A549 (cell line): Measurements from ENCODE around the gene ENAH. TPM values are rescaled to one million over a fixed set of nuclear protein-coding genes. Genes with fewer than 3 reads are reported as not detected.
"Not testable (repeated sequence)": the region's sequence is repeated elsewhere in the genome, so short reads cannot be mapped to it uniquely, and the experiment has no call there.

Source experiments
- ATAC-seq, 2 experiments: fragments of 200-7000 bp in 1 of 2; fragments of >200 bp in 1 of 2; cut with Nextera tagmentation in 1 of 2; cut with Tn5 transposase in 1 of 2; 3 replicates each; pipeline versions ENCODE4 v1.8.0 to v1.9.1; 2018 to 2020; ENCODE audit warnings: mild to moderate bottlenecking in 1 of 2, moderate library complexity in 1 of 2
- CTCF ChIA-PET: fragments of 300-600 bp; sonication (Branson Sonifier 250); formaldehyde crosslinking; extraction: SDS; loops from one replicate; lab custom pipeline; 2021; ENCODE audit warnings: antibody characterized with exemption, inconsistent platforms; lab: Yijun Ruan, JAX
- POLR2A ChIA-PET: fragments of 350-600 bp; formaldehyde crosslinking; extraction: SDS; loops from one replicate; lab custom pipeline; 2021; ENCODE audit warnings: antibody characterized with exemption, inconsistent platforms; lab: Yijun Ruan, JAX
- DNase-seq, 2 experiments: peaks; one replicate each; pipeline versions ENCODE4 v3.0.0 to v3.0.0-alpha.2; 2011 to 2016; ENCODE audit warnings: low read depth in 1 of 2, low spot score in 1 of 2
- FAIRE-seq: peaks from 2 replicates; lab custom pipeline; 2011; peaks lifted over from hg19 to GRCh38; lab: Jason Lieb, UNC
- H3K27ac ChIP-seq, 2 experiments: fragments of >200 bp; sonication (Bioruptor Twin); formaldehyde crosslinking; 3 replicates each; pipeline ENCODE4 v1.5.1; 2016 to 2017
- H3K4me1 ChIP-seq: fragments of >200 bp; sonication (Bioruptor Twin); formaldehyde crosslinking; 3 replicates; pipeline ENCODE4 v1.6.1; 2016
- H3K4me2 ChIP-seq: fragments of >200 bp; sonication (Bioruptor Twin); formaldehyde crosslinking; 3 replicates; pipeline ENCODE4 v1.6.1; 2016
- H3K4me3 ChIP-seq: fragments of >200 bp; sonication (Bioruptor Twin); formaldehyde crosslinking; 3 replicates; pipeline ENCODE4 v1.5.1; 2016
- H3K9me3 ChIP-seq: fragments of >200 bp; sonication (Bioruptor Twin); formaldehyde crosslinking; 3 replicates; pipeline ENCODE4 v1.6.1; 2016
- BHLHE40 ChIP-seq: IDR thresholded peaks from 2 replicates; pipeline ENCODE4 v1.6.1; 2012; ENCODE audit warnings: low read depth, low read length, inconsistent platforms
- CBX2 ChIP-seq: fragments of 200-600 bp; sonication (generic); IDR thresholded peaks from 2 replicates; pipeline ENCODE4 v1.6.1; 2016; ENCODE audit warnings: low read depth, mild to moderate bottlenecking, borderline replicate concordance
- CBX8 ChIP-seq: fragments of 200-600 bp; sonication (generic); IDR thresholded peaks from 2 replicates; pipeline ENCODE4 v1.6.1; 2016
- EHF ChIP-seq: fragments of 250-450 bp; sonication (Bioruptor Pico); IDR thresholded peaks from 2 replicates; pipeline ENCODE4 v1.5.0; 2020; ENCODE audit warnings: mild to moderate bottlenecking
- FOSL2 ChIP-seq, 2 experiments: fragments of 450-650 bp in 1 of 2; fragments of >200 bp in 1 of 2; sonication (Bioruptor Twin) in 1 of 2; formaldehyde crosslinking; IDR thresholded peaks; 2 replicates each; pipeline versions ENCODE4 v1.5.0 to v1.6.1; 2016 to 2020; ENCODE audit warnings: mild to moderate bottlenecking in 1 of 2, moderate library complexity in 1 of 2
- GATA3 ChIP-seq: IDR thresholded peaks from 2 replicates; pipeline ENCODE4 v1.6.1; 2012; ENCODE audit warnings: borderline replicate concordance
- HOXA7 ChIP-seq: fragments of 250-450 bp; sonication (Bioruptor Pico); IDR thresholded peaks from 2 replicates; pipeline ENCODE4 v1.5.0; 2020; ENCODE audit warnings: mild to moderate bottlenecking, moderate library complexity
- HOXB13 ChIP-seq: fragments of 250-450 bp; sonication (Bioruptor Pico); IDR thresholded peaks from 2 replicates; pipeline ENCODE4 v1.5.0; 2020; ENCODE audit warnings: low read depth, mild to moderate bottlenecking, moderate library complexity
- JUN ChIP-seq, 2 experiments: fragments of >200 bp; sonication (Bioruptor Twin); formaldehyde crosslinking; IDR thresholded peaks; 2 replicates in 1 of 2; 3 replicates in 1 of 2; pipeline ENCODE4 v1.6.1; 2016 to 2017
- MAFK ChIP-seq: fragments of 450-650 bp; IDR thresholded peaks from 2 replicates; pipeline ENCODE4 v1.6.1; 2014; ENCODE audit not compliant: partially characterized antibody
- NFE2L2 ChIP-seq: fragments of 150-350 bp; conservative IDR thresholded peaks from 2 replicates; pipeline ENCODE4 v1.6.1; 2014; ENCODE audit warnings: low read length
- RAD21 ChIP-seq, 2 experiments: fragments of >200 bp in 1 of 2; sonication (Bioruptor Twin) in 1 of 2; formaldehyde crosslinking in 1 of 2; IDR thresholded peaks in 1 of 2; conservative IDR thresholded peaks in 1 of 2; 2 replicates in 1 of 2; 3 replicates in 1 of 2; pipeline ENCODE4 v1.6.1; 2012 to 2018; ENCODE audit warnings: inconsistent platforms in 1 of 2
- ZC3H11A ChIP-seq: fragments of 450-650 bp; IDR thresholded peaks from 2 replicates; pipeline ENCODE4 v1.6.1; 2014; ENCODE audit warnings: antibody characterized with exemption, mild to moderate bottlenecking
- ZFP36 ChIP-seq: fragments of 450-650 bp; IDR thresholded peaks from 2 replicates; pipeline ENCODE4 v1.6.1; 2014; ENCODE audit warnings: borderline replicate concordance; ENCODE audit not compliant: partially characterized antibody
- WGBS: methylation state at CpG from one replicate; pipeline ENCODE4 v1.1.6; 2017; ENCODE audit errors: missing lambda C conversion rate; 5-methylcytosine and 5-hydroxymethylcytosine counted together
- polyA plus RNA-seq, 4 experiments: library from polyadenylated mRNA; depleted of rRNA in 3 of 4; stranded (reverse); fragments of >200 nt; fragmentation: RNase III in 1 of 4; extraction: RNeasy Plus Mini Kit Qiagen cat#74134 plus additional on column Dnase treatment in 1 of 4; gene quantifications; 2 replicates in 3 of 4; 3 replicates in 1 of 4; pipeline ENCODE4 v1.2.3, GENCODE V29; 2011 to 2017
- TF ChIP-seq, protein P1 (sequence below): fragments of 200-600 bp; sonication (generic); IDR thresholded peaks from 2 replicates; pipeline ENCODE4 v1.6.1; 2016; ENCODE audit warnings: antibody characterized with exemption, mild to moderate bottlenecking, moderate library complexity
- TF ChIP-seq, protein P2 (sequence below): IDR thresholded peaks from 2 replicates; pipeline ENCODE4 v1.6.1; 2012

ENAH gene
- polyA plus RNA-seq, 2 of the 4 experiments (the other 2 are of a cell fraction): 142 to 155 TPM

DNA sequence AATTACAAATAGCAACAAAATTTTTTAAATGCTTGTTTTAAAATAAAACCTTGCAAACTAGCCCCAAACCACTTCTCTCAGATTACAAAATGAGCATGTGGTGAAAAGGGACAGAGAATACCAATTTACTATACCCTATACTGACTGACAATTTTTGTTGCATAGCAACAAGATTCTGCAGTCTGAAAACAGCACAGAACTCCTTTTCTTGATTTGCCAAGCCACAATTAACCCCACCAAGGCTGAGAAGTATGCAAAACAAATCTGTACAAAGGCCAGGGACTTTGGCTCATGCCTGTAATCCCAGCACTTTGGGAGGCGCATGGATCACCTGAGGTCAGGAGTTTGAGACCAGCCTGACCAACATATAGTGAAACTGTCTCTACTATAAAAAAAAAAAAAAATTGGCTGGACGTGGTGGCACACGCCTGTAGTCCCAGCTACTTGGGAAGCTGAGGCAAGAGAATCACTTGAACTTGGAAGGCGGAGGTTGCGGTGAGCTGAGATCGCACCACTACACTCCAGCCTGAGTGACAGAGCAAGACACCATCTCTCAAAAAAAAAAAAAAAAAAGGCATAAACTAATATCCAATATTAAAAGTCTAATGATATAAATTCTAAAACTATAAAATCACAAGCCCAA lies 21.8 kb downstream of the ENAH start:
- H3K4me1 ChIP-seq: peaks cover 41% of the 10 kb centered on the region
- WGBS: 98% methylated on average over 6 of the region's 6 CpGs
- H3K4me2 ChIP-seq: no peak overlapping the region
- ChIA-PET CTCF (no interaction called here), POLR2A (no interaction called here)
- ATAC-seq (no peak; a peak in 1 of 6 replicates), DNase-seq (no peak), FAIRE-seq (no peak)
- no peak overlapping the region for H3K4me3 ChIP-seq
- H3K9me3 ChIP-seq: no peaks in the 10 kb centered on the region
- no peak overlapping the region for H3K27ac ChIP-seq
- TF ChIP-seq CBX8 (no peak), RAD21 (conservative IDR thresholded peaks at IDR 0.05 in 1 of 2, IDR thresholded peaks at IDR 0.05 in 1 of 2) (no peak), CBX2 (no peak), JUN (IDR thresholded peaks at IDR 0.05) (no peak), BHLHE40 (no peak), HOXA7 (no peak), ZC3H11A (no peak), NFE2L2 (no peak), GATA3 (no peak), FOSL2 (IDR thresholded peaks at IDR 0.05) (no peak), FOSL2 (CRISPR knock-in tag; IDR thresholded peaks at IDR 0.05) (no peak), EHF (CRISPR knock-in tag) (no peak), ZFP36 (no peak)
- TF ChIP-seq, protein P1, sequence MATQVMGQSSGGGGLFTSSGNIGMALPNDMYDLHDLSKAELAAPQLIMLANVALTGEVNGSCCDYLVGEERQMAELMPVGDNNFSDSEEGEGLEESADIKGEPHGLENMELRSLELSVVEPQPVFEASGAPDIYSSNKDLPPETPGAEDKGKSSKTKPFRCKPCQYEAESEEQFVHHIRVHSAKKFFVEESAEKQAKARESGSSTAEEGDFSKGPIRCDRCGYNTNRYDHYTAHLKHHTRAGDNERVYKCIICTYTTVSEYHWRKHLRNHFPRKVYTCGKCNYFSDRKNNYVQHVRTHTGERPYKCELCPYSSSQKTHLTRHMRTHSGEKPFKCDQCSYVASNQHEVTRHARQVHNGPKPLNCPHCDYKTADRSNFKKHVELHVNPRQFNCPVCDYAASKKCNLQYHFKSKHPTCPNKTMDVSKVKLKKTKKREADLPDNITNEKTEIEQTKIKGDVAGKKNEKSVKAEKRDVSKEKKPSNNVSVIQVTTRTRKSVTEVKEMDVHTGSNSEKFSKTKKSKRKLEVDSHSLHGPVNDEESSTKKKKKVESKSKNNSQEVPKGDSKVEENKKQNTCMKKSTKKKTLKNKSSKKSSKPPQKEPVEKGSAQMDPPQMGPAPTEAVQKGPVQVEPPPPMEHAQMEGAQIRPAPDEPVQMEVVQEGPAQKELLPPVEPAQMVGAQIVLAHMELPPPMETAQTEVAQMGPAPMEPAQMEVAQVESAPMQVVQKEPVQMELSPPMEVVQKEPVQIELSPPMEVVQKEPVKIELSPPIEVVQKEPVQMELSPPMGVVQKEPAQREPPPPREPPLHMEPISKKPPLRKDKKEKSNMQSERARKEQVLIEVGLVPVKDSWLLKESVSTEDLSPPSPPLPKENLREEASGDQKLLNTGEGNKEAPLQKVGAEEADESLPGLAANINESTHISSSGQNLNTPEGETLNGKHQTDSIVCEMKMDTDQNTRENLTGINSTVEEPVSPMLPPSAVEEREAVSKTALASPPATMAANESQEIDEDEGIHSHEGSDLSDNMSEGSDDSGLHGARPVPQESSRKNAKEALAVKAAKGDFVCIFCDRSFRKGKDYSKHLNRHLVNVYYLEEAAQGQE: no peak
- TF ChIP-seq, protein P2, sequence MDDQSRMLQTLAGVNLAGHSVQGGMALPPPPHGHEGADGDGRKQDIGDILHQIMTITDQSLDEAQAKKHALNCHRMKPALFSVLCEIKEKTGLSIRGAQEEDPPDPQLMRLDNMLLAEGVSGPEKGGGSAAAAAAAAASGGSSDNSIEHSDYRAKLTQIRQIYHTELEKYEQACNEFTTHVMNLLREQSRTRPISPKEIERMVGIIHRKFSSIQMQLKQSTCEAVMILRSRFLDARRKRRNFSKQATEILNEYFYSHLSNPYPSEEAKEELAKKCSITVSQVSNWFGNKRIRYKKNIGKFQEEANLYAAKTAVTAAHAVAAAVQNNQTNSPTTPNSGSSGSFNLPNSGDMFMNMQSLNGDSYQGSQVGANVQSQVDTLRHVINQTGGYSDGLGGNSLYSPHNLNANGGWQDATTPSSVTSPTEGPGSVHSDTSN: no peak

DNA sequence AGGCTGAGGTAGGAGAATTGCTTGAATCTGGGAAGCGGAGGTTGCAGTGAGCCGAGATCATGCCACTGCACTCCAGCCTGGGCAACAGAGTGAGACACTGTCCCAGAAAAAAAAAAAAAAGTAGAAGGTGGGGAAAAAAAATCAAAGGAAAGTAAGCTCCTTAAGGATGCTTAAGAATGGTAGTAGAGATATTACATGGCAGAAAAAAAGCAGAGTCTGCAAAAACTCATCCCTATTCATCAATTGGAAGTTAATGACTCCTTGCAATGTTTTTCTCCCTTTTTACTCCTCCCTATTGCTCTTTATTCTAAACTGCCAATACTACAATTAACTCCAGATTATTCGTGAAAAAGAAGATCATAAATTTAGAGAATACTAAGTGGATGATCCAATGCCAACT lies 23.4 kb downstream of the ENAH start:
- ChIA-PET POLR2A (no interaction called here), CTCF (interaction anchor here (1.4 kb wide), 1 partner anchor 9 kb away, joined by 3 read pairs; no protein-coding TSS in a partner anchor)
- DNase-seq: no peak
- no peak overlapping the region for H3K4me2 ChIP-seq
- H3K4me1 ChIP-seq: peaks cover 48% of the 10 kb centered on the region
- no peak overlapping the region for H3K4me3 ChIP-seq
- TF ChIP-seq MAFK (peak; percentile 62), HOXB13 (CRISPR knock-in tag) (no peak)
- H3K9me3 ChIP-seq: no peaks in the 10 kb centered on the region
- no peak overlapping the region for H3K27ac ChIP-seq
- no peak for FAIRE-seq
- ATAC-seq: no peak
- 89% methylated on average over 3 of the region's 3 CpGs for WGBS

DNA sequence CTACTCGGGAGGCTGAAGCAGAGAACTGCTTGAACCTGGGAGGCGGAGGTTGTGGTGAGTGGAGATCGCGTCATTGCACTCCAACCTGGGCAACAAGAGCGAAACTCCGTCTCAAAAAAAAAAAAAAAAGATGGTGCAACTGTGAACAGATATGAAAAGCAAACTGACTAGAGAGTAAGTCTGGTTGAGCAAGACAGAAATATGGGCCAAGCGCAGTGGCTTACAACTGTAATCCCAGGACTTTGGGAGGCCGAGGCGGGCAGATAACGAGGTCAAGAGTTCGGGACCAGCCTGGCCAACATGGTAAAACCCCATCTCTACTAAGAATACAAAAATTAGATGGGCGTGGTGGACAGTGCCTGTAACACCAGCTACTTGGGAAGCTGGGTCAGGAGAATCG lies 24.1 kb downstream of the ENAH start:
- DNase-seq, ATAC-seq, H3K4me2 ChIP-seq, H3K4me3 ChIP-seq, FAIRE-seq, H3K9me3 ChIP-seq, H3K27ac ChIP-seq: not testable (repeated sequence)
- ChIA-PET POLR2A (interaction anchor here (0.7 kb wide), 1 partner anchor 96 kb away, joined by 4 read pairs; no protein-coding TSS in a partner anchor), CTCF (interaction anchor here (1.2 to 1.4 kb wide), 2 partner anchors 9 to 148 kb away, joined by 3 read pairs; no protein-coding TSS in a partner anchor)
- WGBS: 95% methylated on average over 13 of the region's 13 CpGs
- peaks cover 49% of the 10 kb centered on the region for H3K4me1 ChIP-seq
